Left lung (tissue), 10 donors: ENCODE results near the gene CPEB3. TPM values are rescaled to one million over a fixed set of nuclear protein-coding genes. Genes with fewer than 3 reads are reported as not detected.

Experiments used
- ATAC-seq: fragments of 200-7000 bp; cut with Tn5 transposase; one replicate; pipeline ENCODE4 v1.9.1; 2020; ENCODE audit warnings: moderate library complexity
- DNase-seq, 4 donors: peaks; one replicate each; pipeline ENCODE4 v3.0.0-alpha.2; 2013 to 2020
- H3K27ac ChIP-seq, 2 donors: fragments of 200-600 bp; sonication (generic) in 1 of 2; one replicate each; pipeline versions ENCODE4 v1.5.0 to v1.8.0; 2020 to 2021
- H3K27me3 ChIP-seq, 2 donors: fragments of 200-600 bp; sonication (generic) in 1 of 2; one replicate each; pipeline versions ENCODE4 v1.5.0 to v1.8.0; 2020 to 2021
- H3K36me3 ChIP-seq, 2 donors: fragments of 200-600 bp; sonication (generic) in 1 of 2; one replicate each; pipeline versions ENCODE4 v1.5.0 to v1.8.0; 2020 to 2021
- H3K4me1 ChIP-seq, 2 donors: fragments of 200-600 bp; one replicate each; pipeline ENCODE4 v1.8.0; 2021
- H3K4me3 ChIP-seq, 2 donors: fragments of 200-600 bp; sonication (generic) in 1 of 2; one replicate each; pipeline versions ENCODE4 v1.5.0 to v1.8.0; 2020 to 2021; ENCODE audit warnings: mild to moderate bottlenecking in 1 of 2
- H3K9me3 ChIP-seq, 2 donors: fragments of 200-600 bp; sonication (generic) in 1 of 2; one replicate each; pipeline versions ENCODE4 v1.5.0 to v1.8.0; 2020 to 2021
- CTCF ChIP-seq, 2 donors: fragments of 200-600 bp; sonication (generic) in 1 of 2; IDR thresholded peaks; one replicate each; pipeline versions ENCODE4 v1.5.0 to v1.8.0; 2021; ENCODE audit warnings: antibody characterized with exemption in 2 of 2
- intact Hi-C, 2 donors: fragments of 100-400 bp; cut with DNase I; formaldehyde crosslinking; loops; one replicate each; pipeline versions ENCODE4 v1.11.2 to v1.14.2; 2022
- polyA plus RNA-seq, 6 donors: library from polyadenylated mRNA; unstranded; fragments of 120-200 nt; gene quantifications; one replicate each; pipeline ENCODE4 v1.2.1, GENCODE V29; 2013; ENCODE audit not compliant: insufficient read length in 6 of 6
- total RNA-seq, 2 donors: library from RNA; stranded (reverse); fragmentation: NEBNext Ultra II Directional; extraction: Animal tissue kit (Norgen Biotek cat#: 25700); gene quantifications; one replicate each; pipeline ENCODE4 v1.2.1, GENCODE V29; 2021
- donor health status: DM: no; HTN: yes; CAD: no.
- donor health status: DM: no; HTN: no; CAD: no.

Gene CPEB3
- total and polyA plus RNA-seq, 8 donors, result 2.9 to 4.3 (median 3.5) TPM

DNA sequence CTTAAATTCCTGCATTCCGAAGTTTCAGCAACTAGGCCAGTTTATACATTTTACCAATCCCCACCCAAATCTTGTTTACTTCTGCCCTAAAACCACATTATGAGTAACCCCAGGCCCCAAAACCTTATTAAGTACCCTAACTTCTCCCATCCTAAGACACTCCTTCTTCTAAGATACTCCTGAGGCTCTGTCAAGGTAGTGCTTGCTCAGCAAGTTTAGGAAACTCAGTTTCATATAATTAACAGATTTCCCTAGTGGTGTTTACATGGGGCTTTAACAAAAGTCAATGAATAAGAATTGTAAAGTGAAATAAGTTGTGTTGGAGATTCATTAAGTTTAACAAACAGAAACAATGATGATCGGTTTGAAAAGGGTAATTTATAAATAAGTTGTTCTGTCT lies 77.8 kb downstream of the CPEB3 start:
- ATAC-seq (no peak), DNase-seq (no peak)
- Histone ChIP-seq H3K9me3 (no peaks in the 10 kb centered on the region), H3K36me3 (peaks cover 0 to 6% of the 10 kb centered on the region in 2 donors), H3K27ac (no peak overlapping the region), H3K27me3 (no peaks in the 10 kb centered on the region), H3K4me3 (no peak overlapping the region), H3K4me1 (peaks cover 7 to 30% of the 10 kb centered on the region in 2 donors)
- no peak for TF ChIP-seq CTCF (IDR thresholded peaks at IDR 0.05)
- intact Hi-C loops, result no loop called here

DNA sequence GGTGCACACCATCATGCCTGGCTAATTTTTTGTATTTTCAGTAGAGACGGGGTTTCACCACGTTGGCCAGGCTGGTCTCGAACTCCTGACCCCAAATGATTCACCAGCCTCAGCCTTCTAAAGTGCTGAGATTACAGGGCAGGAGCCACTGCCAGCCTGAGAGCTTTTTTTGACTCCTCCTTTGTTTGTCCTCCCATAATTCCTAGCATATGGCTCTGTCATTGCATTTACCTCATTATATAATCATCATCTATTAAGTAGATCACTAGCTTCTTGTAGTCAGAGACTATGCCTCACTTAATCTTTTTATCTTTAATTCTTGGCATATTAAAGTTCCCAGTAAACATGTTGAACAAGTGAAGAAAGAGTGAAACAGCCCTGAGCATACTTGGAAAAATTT lies 82.1 kb downstream of the CPEB3 start:
- Histone ChIP-seq H3K27me3 (no peaks in the 10 kb centered on the region), H3K9me3 (no peaks in the 10 kb centered on the region), H3K4me1 (peaks cover 7 to 30% of the 10 kb centered on the region in 2 donors), H3K27ac (peak overlapping the region in 1 of 2 donors; percentile 18), H3K36me3 (no peaks in the 10 kb centered on the region), H3K4me3 (no peak overlapping the region)
- DNase-seq (peak in 1 of 4 donors; percentile 7), ATAC-seq (no peak)
- intact Hi-C loops, result no loop called here
- no peak for TF ChIP-seq CTCF (IDR thresholded peaks at IDR 0.05)

- H3K36me3 ChIP-seq, result no peaks in the 10 kb centered on the region
- ATAC-seq (peak; percentile 17), DNase-seq (no peak)
- H3K27me3 ChIP-seq, result no peaks in the 10 kb centered on the region
- H3K4me1 ChIP-seq, result peaks cover 7 to 30% of the 10 kb centered on the region in 2 donors
- peak overlapping the region in 1 of 2 donors; percentile 18 for H3K27ac ChIP-seq
- no peaks in the 10 kb centered on the region for H3K9me3 ChIP-seq
- intact Hi-C loops, result no loop called here
- H3K4me3 ChIP-seq, result no peak overlapping the region
- no peak for TF ChIP-seq CTCF (IDR thresholded peaks at IDR 0.05)
Measured at GRCh38 chr10:92208157-92208720, 82.6 kb downstream of the CPEB3 start.

GRCh38 chr10:92207061-92207460 lies 83.8 kb downstream of the CPEB3 start:
- intact Hi-C loops, result no loop called here
- ATAC-seq, result no peak
- Histone ChIP-seq H3K27me3 (no peaks in the 10 kb centered on the region), H3K4me1 (peaks cover 7 to 30% of the 10 kb centered on the region in 2 donors), H3K9me3 (no peaks in the 10 kb centered on the region), H3K36me3 (no peaks in the 10 kb centered on the region), H3K27ac (no peak overlapping the region), H3K4me3 (no peak overlapping the region)
- DNase-seq, result no peak
- no peak for TF ChIP-seq CTCF (IDR thresholded peaks at IDR 0.05)

DNA sequence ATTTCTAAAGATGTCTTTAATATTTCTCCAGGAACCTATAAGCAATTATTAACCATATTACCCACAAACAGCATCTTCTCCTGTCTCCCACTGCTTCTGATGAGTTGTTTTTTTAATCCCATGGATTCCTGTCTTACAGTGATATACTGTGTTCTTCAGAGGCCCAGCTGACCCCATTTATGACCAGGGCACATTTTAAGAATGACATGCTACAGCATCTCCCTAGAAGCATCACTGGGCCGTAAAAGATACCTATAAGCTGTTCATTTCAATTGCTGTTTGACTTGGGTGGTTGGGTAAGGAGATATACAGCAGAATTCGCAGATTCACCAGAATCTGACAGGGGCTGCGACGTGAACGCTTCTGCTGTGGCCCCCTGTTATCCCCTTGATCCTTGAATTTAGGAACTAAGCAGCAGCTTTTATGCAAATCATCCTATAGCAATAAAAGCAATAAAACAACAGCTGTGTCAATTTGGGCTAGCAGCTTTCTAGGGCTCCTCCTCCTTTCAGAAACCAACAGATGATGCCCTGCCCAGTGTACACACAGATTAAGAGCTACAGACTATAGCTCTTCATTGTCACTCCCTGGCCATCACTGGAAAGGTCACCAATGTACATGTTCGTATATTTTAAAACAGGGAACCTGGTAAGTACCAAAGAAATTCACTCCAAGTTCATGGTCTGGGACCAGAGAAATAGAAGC lies 86.8 kb downstream of the CPEB3 start:
- no peaks in the 10 kb centered on the region for H3K9me3 ChIP-seq
- H3K36me3 ChIP-seq, result no peaks in the 10 kb centered on the region
- no peak for ATAC-seq
- no peak overlapping the region for H3K27ac ChIP-seq
- no peak overlapping the region for H3K4me3 ChIP-seq
- DNase-seq, result no peak
- intact Hi-C loops, result no loop called here
- H3K27me3 ChIP-seq, result no peaks in the 10 kb centered on the region
- H3K4me1 ChIP-seq, result peaks cover 0 to 11% of the 10 kb centered on the region in 2 donors
- TF ChIP-seq CTCF (IDR thresholded peaks at IDR 0.05), result no peak
